SK-N-MC (cell line): Measurements from ENCODE around the gene DOCK10.

ENCODE experiments used
- EZH2 ChIP-seq: fragments of 200-600 bp; sonication (generic); IDR thresholded peaks from one replicate; pipeline ENCODE4 v1.6.1; 2017; ENCODE audit warnings: antibody characterized with exemption
- POLR2AphosphoS5 ChIP-seq: IDR thresholded peaks from 2 replicates; pipeline ENCODE4 v1.6.1; 2012; ENCODE audit warnings: mild to moderate bottlenecking, low read depth, low read length, borderline replicate concordance

GRCh38 chr2:224892574-224893204 is 149.6 kb downstream of the DOCK10 start:
- TF ChIP-seq EZH2 (no peak), POLR2AphosphoS5 (no peak)
